Measurements from ENCODE around the gene NDFIP1. TPM values are rescaled to one million over a fixed set of nuclear protein-coding genes. Genes with fewer than 3 reads are reported as not detected.

The NDFIP1 gene
- total RNA-seq, 6 experiments from 2014 or later, result 50.4 to 61.1 (median 57.1) TPM

GRCh38 chr5:142118155-142118686 is 9.6 kb downstream of the NDFIP1 start:
- H3K4me1 ChIP-seq, result peaks cover 0 to 37% (median 14%) of the 10 kb centered on the region in 4 donors
- no peaks in the 10 kb centered on the region for H3K36me3 ChIP-seq
- peak overlapping the region in 1 of 3 donors; percentile 9 for H3K27ac ChIP-seq
- 34% methylated on average over 3 of the region's 3 CpGs for WGBS (ENCODE audit: insufficient coverage, low coverage, low lambda C conversion rate, missing lambda C conversion rate)
- no peaks in the 10 kb centered on the region for H3K27me3 ChIP-seq
- DNase-seq (no peak), ATAC-seq (peak in 2 of 4 donors; percentile 10 to 34)
- intact Hi-C loops (cut with DNase I), result no loop called here
- no peak for TF ChIP-seq POLR2A (IDR thresholded peaks at IDR 0.05)
- TF ChIP-seq, protein P1, sequence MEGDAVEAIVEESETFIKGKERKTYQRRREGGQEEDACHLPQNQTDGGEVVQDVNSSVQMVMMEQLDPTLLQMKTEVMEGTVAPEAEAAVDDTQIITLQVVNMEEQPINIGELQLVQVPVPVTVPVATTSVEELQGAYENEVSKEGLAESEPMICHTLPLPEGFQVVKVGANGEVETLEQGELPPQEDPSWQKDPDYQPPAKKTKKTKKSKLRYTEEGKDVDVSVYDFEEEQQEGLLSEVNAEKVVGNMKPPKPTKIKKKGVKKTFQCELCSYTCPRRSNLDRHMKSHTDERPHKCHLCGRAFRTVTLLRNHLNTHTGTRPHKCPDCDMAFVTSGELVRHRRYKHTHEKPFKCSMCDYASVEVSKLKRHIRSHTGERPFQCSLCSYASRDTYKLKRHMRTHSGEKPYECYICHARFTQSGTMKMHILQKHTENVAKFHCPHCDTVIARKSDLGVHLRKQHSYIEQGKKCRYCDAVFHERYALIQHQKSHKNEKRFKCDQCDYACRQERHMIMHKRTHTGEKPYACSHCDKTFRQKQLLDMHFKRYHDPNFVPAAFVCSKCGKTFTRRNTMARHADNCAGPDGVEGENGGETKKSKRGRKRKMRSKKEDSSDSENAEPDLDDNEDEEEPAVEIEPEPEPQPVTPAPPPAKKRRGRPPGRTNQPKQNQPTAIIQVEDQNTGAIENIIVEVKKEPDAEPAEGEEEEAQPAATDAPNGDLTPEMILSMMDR (IDR thresholded peaks at IDR 0.05), result no peak
- no peaks in the 10 kb centered on the region for H3K9me3 ChIP-seq
- H3K4me3 ChIP-seq, result no peak overlapping the region

DNA sequence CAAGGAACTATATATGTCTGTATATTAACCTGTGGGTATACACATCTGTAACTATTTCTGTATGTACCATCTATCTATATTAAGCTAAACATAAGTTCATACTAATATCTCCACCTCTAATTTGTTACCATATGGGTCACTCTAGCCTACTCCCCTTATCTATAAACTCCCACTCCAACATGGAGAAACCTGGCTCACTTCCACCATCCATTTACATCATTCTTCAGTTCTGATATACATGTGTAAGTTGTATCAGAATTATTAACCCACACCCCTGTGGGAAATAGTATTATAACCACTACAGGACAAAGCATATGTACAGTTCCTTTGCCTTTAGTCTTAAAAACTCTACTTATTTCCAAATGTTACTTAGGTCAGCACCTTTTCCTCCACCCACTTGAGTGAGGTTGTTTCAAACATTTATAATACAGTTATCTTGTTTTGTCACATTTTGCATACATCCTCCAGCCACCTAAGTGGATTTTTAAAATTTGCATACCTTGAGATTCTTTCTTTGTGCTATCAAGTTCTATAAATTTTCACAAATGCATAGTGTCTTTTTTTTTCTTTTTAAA is 10.6 kb downstream of the NDFIP1 start:
- H3K36me3 ChIP-seq, result no peaks in the 10 kb centered on the region
- H3K27ac ChIP-seq, result no peak overlapping the region
- H3K27me3 ChIP-seq, result no peaks in the 10 kb centered on the region
- H3K4me3 ChIP-seq, result no peak overlapping the region
- intact Hi-C loops (cut with DNase I), result no loop called here
- H3K9me3 ChIP-seq, result no peaks in the 10 kb centered on the region
- peaks cover 0 to 37% (median 16%) of the 10 kb centered on the region in 4 donors for H3K4me1 ChIP-seq
- no peak for TF ChIP-seq POLR2A (IDR thresholded peaks at IDR 0.05)
- TF ChIP-seq, protein P1 (IDR thresholded peaks at IDR 0.05), result no peak
- ATAC-seq (no peak), DNase-seq (no peak)

- WGBS (ENCODE audit: insufficient coverage, low coverage, low lambda C conversion rate, missing lambda C conversion rate), result 57% methylated on average over 3 of the region's 3 CpGs
- no peak for TF ChIP-seq POLR2A (IDR thresholded peaks at IDR 0.05)
- TF ChIP-seq, protein P1 (IDR thresholded peaks at IDR 0.05), result no peak
- DNase-seq, result no peak
- H3K9me3 ChIP-seq, result no peaks in the 10 kb centered on the region
- no peak for ATAC-seq
- H3K4me1 ChIP-seq, result peaks cover 0 to 33% (median 14%) of the 10 kb centered on the region in 4 donors
- no peak overlapping the region for H3K4me3 ChIP-seq
- H3K27ac ChIP-seq, result no peak overlapping the region
- no peaks in the 10 kb centered on the region for H3K36me3 ChIP-seq
- no peaks in the 10 kb centered on the region for H3K27me3 ChIP-seq
- intact Hi-C loops (cut with DNase I), result no loop called here
Measured at GRCh38 chr5:142120247-142120935, 11.8 kb downstream of the NDFIP1 start.

DNA sequence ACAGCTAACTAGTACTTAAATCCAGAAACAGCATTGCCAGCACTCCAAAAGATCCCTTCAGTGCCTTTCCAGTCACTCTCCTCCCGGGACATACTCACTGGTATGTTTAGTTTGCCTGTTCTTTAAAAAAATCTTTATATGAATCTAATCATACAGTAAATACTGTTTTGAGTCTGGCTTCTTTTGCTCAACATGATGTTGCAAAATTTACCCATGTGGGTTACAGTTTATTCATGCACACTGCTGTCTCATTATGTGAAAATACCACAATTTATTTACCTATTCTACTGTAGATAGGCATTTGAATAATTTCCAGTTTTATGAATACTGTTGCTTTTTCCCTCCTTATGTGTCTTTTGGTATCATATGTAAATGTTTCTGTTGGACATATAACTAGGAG is 13.5 kb downstream of the NDFIP1 start:
- no peak overlapping the region for H3K27ac ChIP-seq
- 19% methylated on average over 1 of the region's 1 CpG for WGBS (ENCODE audit: insufficient coverage, low coverage, low lambda C conversion rate, missing lambda C conversion rate)
- DNase-seq (no peak), ATAC-seq (peak in 1 of 4 donors; percentile 32)
- H3K27me3 ChIP-seq, result no peaks in the 10 kb centered on the region
- no peaks in the 10 kb centered on the region for H3K9me3 ChIP-seq
- peaks cover 0 to 22% (median 9%) of the 10 kb centered on the region in 4 donors for H3K4me1 ChIP-seq
- no peak overlapping the region for H3K4me3 ChIP-seq
- intact Hi-C loops (cut with DNase I), result no loop called here
- H3K36me3 ChIP-seq, result no peaks in the 10 kb centered on the region
- TF ChIP-seq POLR2A (IDR thresholded peaks at IDR 0.05), result no peak
- TF ChIP-seq, protein P1 (IDR thresholded peaks at IDR 0.05), result no peak

Data from right lobe of liver (tissue), 6 donors.